CD4-positive, alpha-beta T cell (primary cell): ENCODE measurements around the gene LRRTM1. TPM values are rescaled to one million over a fixed set of nuclear protein-coding genes. Genes with fewer than 3 reads are reported as not detected.

Experiments used
- ATAC-seq: fragments of 200-7000 bp; cut with Tn5 transposase; one replicate; pipeline ENCODE4 v1.10.0; 2022; ENCODE audit warnings: mild to moderate bottlenecking; ENCODE audit not compliant: poor library complexity
- CTCF ChIA-PET: fragments of 350-600 bp; sonication (Branson Sonifier 250); formaldehyde crosslinking; loops from one replicate; lab custom pipeline; 2021; ENCODE audit warnings: antibody characterized with exemption, inconsistent platforms; lab: Charles Lee
- POLR2A ChIA-PET: fragments of 350-600 bp; sonication (Branson Sonifier 250); formaldehyde crosslinking; loops from one replicate; lab custom pipeline; 2021; ENCODE audit warnings: antibody characterized with exemption, inconsistent platforms; lab: Charles Lee
- DNase-seq, 14 experiments: peaks; one replicate each; pipeline ENCODE4 v3.0.0-alpha.2; 2013 to 2020; ENCODE audit warnings: mixed read lengths in 2 of 14
- H3K27ac ChIP-seq, 2 donors: one replicate each; pipeline versions ENCODE4 v1.5.1 to v1.7.0; 2013; ENCODE audit warnings: low read length in 2 of 2, low read depth in 1 of 2, mild to moderate bottlenecking in 1 of 2
- H3K27me3 ChIP-seq, 2 experiments: 1 replicate in 1 of 2; 2 replicates in 1 of 2; pipeline versions ENCODE4 v1.6.1 to v1.7.0; 2013; ENCODE audit warnings: low read length in 2 of 2, control low read depth in 1 of 2, mild to moderate bottlenecking in 1 of 2, moderate library complexity in 1 of 2; ENCODE audit not compliant: insufficient read depth in 2 of 2, control insufficient read depth in 1 of 2
- H3K36me3 ChIP-seq: one replicate; pipeline ENCODE4 v1.6.1; 2013; ENCODE audit warnings: low read length, control low read depth; ENCODE audit not compliant: insufficient read depth
- H3K4me1 ChIP-seq: one replicate; pipeline ENCODE4 v1.6.1; 2013; ENCODE audit warnings: low read length, control low read depth; ENCODE audit not compliant: insufficient read depth
- H3K4me3 ChIP-seq: one replicate; pipeline ENCODE4 v1.5.1; 2013; ENCODE audit warnings: mild to moderate bottlenecking, low read length, moderate library complexity
- H3K9me3 ChIP-seq, 2 experiments: 1 replicate in 1 of 2; 2 replicates in 1 of 2; pipeline versions ENCODE4 v1.6.1 to v1.7.0; 2013; ENCODE audit warnings: low read length in 2 of 2, mild to moderate bottlenecking in 2 of 2, control low read depth in 1 of 2, moderate library complexity in 1 of 2; ENCODE audit not compliant: control insufficient read depth in 1 of 2, insufficient read depth in 1 of 2
- H3K27ac Mint-ChIP-seq: one replicate; pipeline ENCODE4 v1.8.0; 2020; ENCODE audit warnings: mixed read lengths
- H3K27me3 Mint-ChIP-seq: one replicate; pipeline ENCODE4 v1.8.0; 2021; ENCODE audit warnings: mixed read lengths
- H3K36me3 Mint-ChIP-seq: one replicate; pipeline ENCODE4 v1.8.0; 2021; ENCODE audit warnings: low read depth, mixed read lengths
- H3K4me1 Mint-ChIP-seq: one replicate; pipeline ENCODE4 v1.8.0; 2021; ENCODE audit warnings: low read depth, mixed read lengths
- H3K4me3 Mint-ChIP-seq: one replicate; pipeline ENCODE4 v1.8.0; 2020; ENCODE audit warnings: mild to moderate bottlenecking, mixed read lengths
- H3K9me3 Mint-ChIP-seq: one replicate; pipeline ENCODE4 v1.8.0; 2020; ENCODE audit warnings: mixed read lengths
- CTCF ChIP-seq: fragments of 200-600 bp; IDR thresholded peaks from one replicate; pipeline ENCODE4 v1.8.0; 2022; ENCODE audit warnings: antibody characterized with exemption, mild to moderate bottlenecking
- intact Hi-C, 2 experiments: fragments of 100-400 bp; cut with DNase I in 1 of 2; cut with micrococcal nuclease in 1 of 2; formaldehyde crosslinking; loops; one replicate each; pipeline versions ENCODE4 v1.15.1 to v1.9.0; 2023 to 2025; cut with DNase I, micrococcal nuclease
- total RNA-seq, 174 experiments: library from RNA in 2 of 174; stranded (reverse) in 2 of 174; gene quantifications; one replicate each; pipeline ENCODE4 v1.2.3 and lab custom pipeline; 2021 to 2026

The LRRTM1 gene
- total RNA-seq, 2 experiments from 2014 or later, result not detected

GRCh38 chr2:80335411-80335810 is 30.9 kb upstream of the LRRTM1 start:
- no peak for DNase-seq
- POLR2A ChIA-PET, result no interaction called here
- intact Hi-C loops, result no loop called here
- Histone ChIP-seq H3K4me1 (no peaks in the 10 kb centered on the region), H3K27me3 (no peaks in the 10 kb centered on the region), H3K4me3 (no peak overlapping the region), H3K9me3 (peaks cover 0 to 9% of the 10 kb centered on the region in 2 experiments), H3K36me3 (no peaks in the 10 kb centered on the region), H3K27ac (no peak overlapping the region)
- peaks cover 7% of the 10 kb centered on the region for H3K9me3 Mint-ChIP-seq
- H3K27me3 Mint-ChIP-seq, result no peaks in the 10 kb centered on the region
- H3K4me1 Mint-ChIP-seq, result no peaks in the 10 kb centered on the region
- CTCF ChIA-PET, result no interaction called here
- H3K27ac Mint-ChIP-seq, result no peak overlapping the region
- no peak overlapping the region for H3K4me3 Mint-ChIP-seq
- no peak for TF ChIP-seq CTCF
- H3K36me3 Mint-ChIP-seq, result no peaks in the 10 kb centered on the region
- ATAC-seq, result no peak

- ChIA-PET POLR2A (no interaction called here), CTCF (no interaction called here)
- Mint-ChIP-seq H3K36me3 (no peaks in the 10 kb centered on the region), H3K4me3 (no peak overlapping the region), H3K27me3 (no peaks in the 10 kb centered on the region), H3K4me1 (no peaks in the 10 kb centered on the region), H3K27ac (no peak overlapping the region), H3K9me3 (peaks cover 11% of the 10 kb centered on the region)
- intact Hi-C loops, result no loop called here
- no peak overlapping the region for H3K4me3 ChIP-seq
- H3K36me3 ChIP-seq, result no peaks in the 10 kb centered on the region
- H3K9me3 ChIP-seq, result peaks cover 0 to 9% of the 10 kb centered on the region in 2 experiments
- no peaks in the 10 kb centered on the region for H3K27me3 ChIP-seq
- ATAC-seq, result no peak
- DNase-seq, result no peak
- TF ChIP-seq CTCF, result no peak
- no peak overlapping the region for H3K27ac ChIP-seq
- H3K4me1 ChIP-seq, result no peaks in the 10 kb centered on the region
Measured at GRCh38 chr2:80333886-80334285, 29.3 kb upstream of the LRRTM1 start.

- intact Hi-C loops, result no loop called here
- Mint-ChIP-seq H3K4me1 (no peaks in the 10 kb centered on the region), H3K27me3 (no peaks in the 10 kb centered on the region), H3K9me3 (peaks cover 6% of the 10 kb centered on the region), H3K36me3 (no peaks in the 10 kb centered on the region), H3K27ac (no peak overlapping the region), H3K4me3 (no peak overlapping the region)
- ChIA-PET CTCF (no interaction called here), POLR2A (no interaction called here)
- no peak overlapping the region for H3K4me3 ChIP-seq
- H3K27me3 ChIP-seq, result no peaks in the 10 kb centered on the region
- no peaks in the 10 kb centered on the region for H3K4me1 ChIP-seq
- DNase-seq (no peak), ATAC-seq (no peak)
- no peak overlapping the region for H3K27ac ChIP-seq
- TF ChIP-seq CTCF, result no peak
- H3K9me3 ChIP-seq, result peaks cover 0 to 4% of the 10 kb centered on the region in 2 experiments
- H3K36me3 ChIP-seq, result no peaks in the 10 kb centered on the region
Measured at GRCh38 chr2:80330527-80331450, 26.2 kb upstream of the LRRTM1 start.
